ENCODE results near the gene AFAP1L2. TPM values are rescaled to one million over a fixed set of nuclear protein-coding genes. Genes with fewer than 3 reads are reported as not detected.

The AFAP1L2 gene
- total and polyA plus RNA-seq, 9 of the 15 experiments (the other 6 are each of a cell fraction or from before 2014, with no cell fraction given): 0.07 TPM; not detected in 8

- in situ Hi-C loops (cut with MboI) (no loop called here), intact Hi-C loops (cut with micrococcal nuclease) (loop anchor here (1.0 to 10.0 kb wide), 5 partner anchors 133 to 599 kb away; no protein-coding TSS in a partner anchor)
- no TSS peak for BruUV-seq (replicated peaks)
- peaks cover 0 to 16% of the 10 kb centered on the region in 2 experiments; a peak in 3 of 5 replicates for H3K27me3 ChIP-seq (ENCODE audit: control insufficient read depth in 2 of 2, insufficient read depth in 2 of 2, low read length in 2 of 2)
- 22% methylated on average over 10 of the region's 14 CpGs for WGBS (ENCODE audit: insufficient coverage, low coverage, missing lambda C conversion rate)
- DNase-seq (ENCODE audit: extremely low read depth in 1 of 4, low spot score in 3 of 4) (peak; percentile 49 to 62 (median 52)), ATAC-seq (peak; percentile 89), FAIRE-seq (peak; percentile 78)
- no peaks in the 10 kb centered on the region for H3K36me3 ChIP-seq (ENCODE audit: control insufficient read depth, insufficient read depth, low read length)
- H3K9ac ChIP-seq (ENCODE audit: insufficient read depth in 1 of 2, low read depth in 2 of 2, low read length in 2 of 2): no peak overlapping the region
- H3K4me2 ChIP-seq (ENCODE audit: insufficient read depth, low read length): no peak overlapping the region
- ChIA-PET CTCF (ENCODE audit: low intra/inter-chr PET ratio) (no interaction called here), POLR2A (interaction anchor here (0.6 to 0.7 kb wide), 2 partner anchors 102 to 398 kb away, joined by 3 read pairs; no protein-coding TSS in a partner anchor)
- H3K27ac ChIP-seq (ENCODE audit: extremely low read depth, low read depth, low read length): no peak overlapping the region
- no peak overlapping the region for H2AFZ ChIP-seq (ENCODE audit: low read depth, low read length)
- H3K4me1 ChIP-seq (replicated peaks in 1 of 2; ENCODE audit: control insufficient read depth in 2 of 2, insufficient read depth in 2 of 2, low read length in 2 of 2): no peaks in the 10 kb centered on the region
- H3K9me3 ChIP-seq (replicated peaks; ENCODE audit: control insufficient read depth, insufficient read depth, low read depth, low read length): no peaks in the 10 kb centered on the region
- no peaks in the 10 kb centered on the region for H3K9me1 ChIP-seq (ENCODE audit: control insufficient read depth, insufficient read depth, low read length)
- H3K4me3 ChIP-seq: no peak overlapping the region
- H4K20me1 ChIP-seq (replicated peaks; ENCODE audit: control insufficient read depth, insufficient read depth, low read length): no peaks in the 10 kb centered on the region
- H3K79me2 ChIP-seq (ENCODE audit: control insufficient read depth, insufficient read depth, low read length): no peaks in the 10 kb centered on the region
- TF ChIP-seq EP300 (IDR thresholded peaks at IDR 0.05; ENCODE audit: low read length) (no peak), CEBPG (CRISPR knock-in tag; IDR thresholded peaks at IDR 0.05) (no peak), CEBPG (tag; conservative IDR thresholded peaks at IDR 0.05 in 1 of 2, IDR thresholded peaks at IDR 0.05 in 1 of 2) (no peak), ZNF584 (CRISPR knock-in tag; IDR thresholded peaks at IDR 0.05; ENCODE audit: low read depth) (no peak), ZEB2 (IDR thresholded peaks at IDR 0.05) (no peak), EWSR1 (IDR thresholded peaks at IDR 0.05; ENCODE audit: borderline replicate concordance, low read depth, partially characterized antibody) (no peak), RUNX1 (IDR thresholded peaks at IDR 0.05; ENCODE audit: low read depth) (no peak), ZNF583 (CRISPR knock-in tag; IDR thresholded peaks at IDR 0.05) (no peak), HDAC3 (IDR thresholded peaks at IDR 0.05; ENCODE audit: borderline replicate concordance, partially characterized antibody) (no peak), ZC3H11A (IDR thresholded peaks at IDR 0.05; ENCODE audit: low read depth, low read length) (no peak), SMC3 (conservative IDR thresholded peaks at IDR 0.05; ENCODE audit: insufficient read depth, low read depth, low read length) (peak; percentile 62), TCF7 (IDR thresholded peaks at IDR 0.05; ENCODE audit: borderline replicate concordance) (0 out of 2 replicates have a peak, but pooled peaks have one; percentile 47), DEAF1 (CRISPR knock-in tag; IDR thresholded peaks at IDR 0.05) (peak; percentile 65), JUND (IDR thresholded peaks at IDR 0.05; ENCODE audit: borderline replicate concordance, low read depth, low read length) (no peak), JUND (tag; IDR thresholded peaks at IDR 0.05; ENCODE audit: borderline replicate concordance, low read depth, low read length) (no peak), YY1 (IDR thresholded peaks at IDR 0.05; ENCODE audit: borderline replicate concordance in 1 of 3, control insufficient read depth in 1 of 3, extremely low read depth in 1 of 3, insufficient read depth in 3 of 3, insufficient read length in 1 of 3, insufficient replicate concordance in 2 of 3, low read depth in 1 of 3, low read length in 2 of 3) (peak in 1 of 3 experiments; percentile 13), MYBL2 (IDR thresholded peaks at IDR 0.05; ENCODE audit: low read depth) (no peak), MYBL2 (CRISPR knock-in tag; IDR thresholded peaks at IDR 0.05; ENCODE audit: borderline replicate concordance) (no peak), CTCF (IDR thresholded peaks at IDR 0.05 in 2 of 3, conservative IDR thresholded peaks at IDR 0.05 in 1 of 3; ENCODE audit: insufficient read depth in 2 of 3, low read depth in 1 of 3, low read length in 3 of 3) (peak; percentile 60 to 64 (median 63))
These were observed 100.2 kb downstream of the AFAP1L2 start for GRCh38 chr10:114304017-114304570.

Measured in K562 (cell line).